Measurements from ENCODE around the gene CIC.

The CIC gene

GRCh38 chr19:42268704-42269477 lies at the start of gene CIC:
Gene CIC (plus strand): TSS chr19:42269252. CDS start chr19:42271784, 2,532 bp downstream.
- peak; percentile 100 for DNase-seq

DNA sequence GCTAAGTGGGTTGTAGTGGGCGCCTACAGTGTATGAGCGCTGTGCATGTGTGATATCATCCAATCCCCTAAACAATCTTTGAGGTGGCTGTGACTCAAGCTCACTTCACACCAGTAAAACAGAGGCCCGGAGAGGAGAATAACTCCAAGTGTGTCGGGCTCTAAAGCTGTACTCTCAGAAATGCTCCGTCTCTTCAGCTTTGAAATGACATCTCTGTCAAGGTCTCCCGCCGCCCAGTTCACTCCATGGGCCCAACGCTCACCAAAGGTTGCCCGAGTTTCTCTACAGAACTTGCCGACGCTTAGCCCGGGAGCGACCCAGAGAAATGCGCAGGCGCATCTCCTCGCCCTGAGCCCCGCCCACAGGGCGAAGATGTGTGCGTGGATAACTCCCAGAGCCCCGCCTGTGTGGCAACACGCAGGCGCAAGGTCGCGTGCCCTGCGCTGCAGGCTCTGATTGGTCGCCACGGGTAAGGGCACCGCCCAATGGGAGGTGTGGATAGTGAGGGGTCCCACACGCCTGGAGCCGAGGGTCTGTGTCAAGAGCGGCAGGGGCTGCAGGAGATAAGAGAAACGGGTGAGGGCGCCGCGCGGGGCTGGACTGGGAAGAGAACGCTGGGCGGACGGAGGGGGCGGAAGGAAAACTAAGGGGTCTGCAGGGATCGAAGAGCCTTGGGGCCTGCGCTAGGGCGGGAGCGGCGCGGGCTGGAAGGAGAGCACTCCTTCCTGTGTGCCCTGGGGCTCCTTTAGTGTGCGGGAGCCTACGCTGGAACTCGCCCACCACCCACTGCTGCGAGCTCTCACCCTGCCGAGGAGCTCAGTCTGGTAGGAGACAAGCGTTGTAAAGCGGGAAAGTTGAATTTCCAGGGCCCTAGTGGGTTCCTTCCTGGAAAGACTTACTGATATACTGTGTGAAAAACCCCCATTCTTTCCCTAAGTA lies 49.0 kb upstream of the CIC start, which contains the start of gene ZNF526:
Gene ZNF526, plus strand, starts transcription at position 501 of the 939 bp plus-strand sequence. CDS start 4,092 bp downstream, outside the sequence.
- DNase-seq: peak; percentile 98

- no peak for DNase-seq
Measured at GRCh38 chr19:42220751-42221097, 48.3 kb upstream of the CIC start.

DNA sequence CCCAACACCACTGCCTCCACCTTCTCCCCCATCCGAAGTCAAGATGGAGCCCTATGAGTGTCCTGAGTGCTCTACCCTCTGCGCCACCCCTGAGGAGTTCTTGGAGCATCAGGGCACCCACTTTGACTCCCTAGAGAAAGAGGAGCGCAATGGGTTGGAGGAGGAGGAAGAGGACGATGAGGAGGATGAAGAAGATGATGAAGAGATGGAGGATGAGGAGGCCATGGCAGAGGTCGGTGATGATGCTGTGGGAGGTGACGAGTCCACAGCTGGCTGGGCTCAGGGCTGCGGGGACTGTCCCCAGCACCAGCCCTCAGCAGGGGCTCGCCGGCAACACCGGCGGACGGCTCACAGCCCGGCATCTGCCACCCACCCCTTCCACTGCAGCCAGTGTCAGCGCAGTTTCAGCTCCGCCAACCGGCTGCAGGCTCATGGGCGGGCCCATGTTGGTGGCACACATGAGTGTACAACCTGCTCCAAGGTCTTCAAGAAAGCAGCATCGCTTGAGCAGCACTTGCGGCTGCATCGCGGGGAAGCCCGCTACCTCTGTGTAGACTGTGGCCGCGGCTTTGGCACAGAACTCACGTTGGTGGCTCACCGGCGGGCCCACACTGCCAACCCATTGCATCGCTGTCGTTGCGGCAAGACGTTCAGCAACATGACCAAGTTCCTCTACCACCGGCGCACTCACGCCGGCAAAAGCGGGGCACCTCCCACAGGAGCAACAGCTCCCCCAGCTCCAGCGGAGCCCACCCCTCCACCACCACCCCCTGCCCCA lies 43.9 kb upstream of the CIC start:
- no peak for DNase-seq

DNA sequence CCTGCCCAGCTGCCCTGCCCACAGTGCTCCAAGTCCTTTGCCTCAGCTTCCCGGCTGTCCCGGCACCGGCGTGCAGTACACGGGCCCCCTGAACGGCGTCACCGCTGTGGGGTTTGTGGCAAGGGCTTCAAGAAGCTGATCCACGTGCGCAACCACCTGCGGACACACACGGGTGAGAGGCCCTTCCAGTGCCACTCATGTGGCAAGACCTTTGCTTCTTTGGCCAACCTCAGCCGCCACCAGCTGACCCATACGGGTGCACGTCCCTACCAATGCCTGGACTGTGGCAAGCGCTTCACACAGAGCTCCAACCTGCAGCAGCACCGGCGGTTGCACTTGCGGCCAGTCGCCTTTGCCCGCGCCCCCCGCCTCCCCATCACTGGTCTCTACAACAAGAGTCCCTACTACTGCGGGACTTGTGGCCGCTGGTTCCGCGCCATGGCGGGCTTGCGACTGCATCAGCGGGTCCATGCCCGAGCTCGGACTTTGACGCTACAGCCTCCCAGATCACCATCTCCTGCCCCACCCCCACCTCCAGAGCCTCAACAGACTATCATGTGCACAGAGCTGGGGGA lies 43.2 kb upstream of the CIC start:
- DNase-seq: no peak

GRCh38 chr19:42226886-42227285 lies 42.2 kb upstream of the CIC start:
- DNase-seq: no peak

GRCh38 chr19:42228641-42229040 lies 40.4 kb upstream of the CIC start:
- no peak for DNase-seq

DNA sequence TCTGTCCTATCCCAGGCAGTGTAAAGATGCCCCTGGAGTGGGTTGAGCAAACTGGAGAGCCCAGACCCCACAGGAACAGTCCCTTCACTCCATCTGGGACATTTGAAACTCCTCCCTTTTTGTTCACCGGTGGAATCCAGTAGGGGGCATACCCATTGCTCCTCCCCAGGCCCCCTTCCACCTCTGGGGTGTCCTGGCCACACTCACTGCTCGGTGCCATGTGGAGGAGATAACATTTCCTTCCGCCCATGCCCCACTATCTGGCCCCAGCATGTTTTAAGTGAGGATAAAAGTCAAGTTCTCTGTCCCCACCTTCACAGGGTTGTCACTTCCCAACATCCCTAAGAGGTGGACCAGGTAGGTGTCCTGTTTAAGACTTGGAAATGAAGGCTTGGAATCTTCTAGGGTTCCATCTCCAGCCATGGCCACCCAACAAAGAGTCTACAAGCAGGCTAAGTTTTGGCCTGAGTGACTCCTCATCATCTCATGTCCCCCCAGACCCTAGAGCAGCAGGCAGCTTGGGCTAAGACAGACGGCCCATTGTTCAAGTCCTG lies 39.7 kb upstream of the CIC start:
- no peak for DNase-seq

GRCh38 chr19:42229855-42230351 lies 39.1 kb upstream of the CIC start:
- no peak for DNase-seq

DNA sequence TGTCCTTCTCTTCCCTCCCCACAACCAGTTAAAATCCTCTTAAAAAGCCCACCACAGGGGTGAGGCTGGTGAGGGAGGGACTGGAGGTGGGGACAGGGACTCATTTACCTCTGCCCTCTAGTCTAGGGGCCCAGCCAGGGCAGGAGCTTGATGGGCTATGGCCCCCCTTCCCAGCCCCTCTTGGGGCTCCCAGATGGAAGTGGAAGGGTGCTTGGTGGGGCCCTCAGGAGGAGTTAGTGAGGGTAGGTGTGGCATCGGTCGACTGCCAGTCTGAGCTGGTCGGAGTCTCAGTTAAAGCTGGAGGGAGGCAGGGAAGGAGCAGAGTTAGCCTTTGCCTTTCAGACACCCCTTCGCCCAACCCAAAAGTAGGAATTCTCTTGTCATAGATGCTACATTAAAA lies 38.5 kb upstream of the CIC start:
- no peak for DNase-seq

DNA sequence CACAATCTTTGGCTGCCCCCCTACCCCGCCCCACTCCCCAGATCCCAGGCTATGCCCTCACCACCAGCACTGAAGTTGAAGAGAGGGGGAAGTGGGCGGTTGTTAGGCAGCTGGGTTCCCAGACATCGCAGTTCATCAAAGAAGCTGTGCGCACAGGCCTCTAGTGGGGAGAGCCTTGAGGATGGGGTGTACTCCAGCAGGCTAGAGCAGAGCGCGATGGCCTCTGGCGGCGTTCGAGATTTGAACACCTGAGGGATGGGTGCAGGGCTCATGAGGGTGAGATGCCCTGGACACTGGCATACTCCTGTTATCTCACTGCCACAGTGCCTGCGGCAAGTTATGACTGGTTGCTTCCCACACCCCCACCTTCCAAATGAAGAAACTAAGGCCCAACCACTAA lies 36.6 kb upstream of the CIC start:
- DNase-seq: no peak

DNA sequence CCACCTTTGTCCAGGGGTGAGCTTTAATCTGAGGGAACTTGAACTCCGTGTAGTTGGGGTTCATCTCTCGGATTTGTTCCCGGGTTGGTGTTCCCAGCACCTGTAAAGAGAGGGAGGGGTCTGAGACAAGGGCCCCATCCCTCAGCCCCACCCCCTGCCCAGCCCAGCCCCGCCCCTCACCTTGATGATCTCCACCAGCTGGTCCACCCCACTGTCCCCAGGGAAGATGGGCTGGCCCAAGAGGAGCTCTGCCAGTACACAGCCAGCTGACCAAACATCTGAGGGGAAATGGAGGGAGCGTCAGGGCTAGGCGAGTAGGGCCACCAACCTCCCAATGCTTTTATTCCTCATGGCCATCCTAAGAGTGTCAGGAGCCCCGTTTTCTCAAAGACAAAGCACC lies 35.9 kb upstream of the CIC start:
- no peak for DNase-seq

DNA sequence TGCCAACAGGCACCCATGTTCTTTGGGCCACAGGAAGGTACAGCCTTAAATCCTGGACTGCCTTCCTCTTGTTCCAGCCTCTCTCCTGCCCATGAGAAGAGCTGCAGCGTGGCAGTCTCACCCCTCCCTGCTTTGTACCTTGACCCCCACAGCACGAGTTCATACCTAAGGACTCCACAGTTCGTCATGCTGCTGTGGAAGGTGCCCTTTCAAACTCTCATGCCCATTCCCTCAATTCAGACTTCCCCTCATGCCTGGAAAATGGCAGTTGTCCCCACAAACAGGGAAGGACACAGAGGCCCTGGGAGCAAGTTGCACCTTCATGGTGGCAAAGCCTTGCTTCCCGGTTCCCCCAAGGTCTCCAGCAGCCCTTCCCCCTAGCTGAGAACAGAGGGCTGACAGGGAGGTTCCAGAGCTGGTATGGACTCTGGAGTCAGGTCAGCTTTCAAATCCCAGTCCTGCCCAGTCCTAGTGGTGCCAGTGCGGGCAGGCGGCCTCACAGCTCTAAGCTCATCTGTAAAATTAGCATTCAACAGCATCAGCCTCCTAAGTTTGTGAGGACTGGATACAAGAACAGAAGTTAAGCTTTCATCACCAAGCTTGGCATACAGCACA lies 35.3 kb upstream of the CIC start:
- no peak for DNase-seq

DNA sequence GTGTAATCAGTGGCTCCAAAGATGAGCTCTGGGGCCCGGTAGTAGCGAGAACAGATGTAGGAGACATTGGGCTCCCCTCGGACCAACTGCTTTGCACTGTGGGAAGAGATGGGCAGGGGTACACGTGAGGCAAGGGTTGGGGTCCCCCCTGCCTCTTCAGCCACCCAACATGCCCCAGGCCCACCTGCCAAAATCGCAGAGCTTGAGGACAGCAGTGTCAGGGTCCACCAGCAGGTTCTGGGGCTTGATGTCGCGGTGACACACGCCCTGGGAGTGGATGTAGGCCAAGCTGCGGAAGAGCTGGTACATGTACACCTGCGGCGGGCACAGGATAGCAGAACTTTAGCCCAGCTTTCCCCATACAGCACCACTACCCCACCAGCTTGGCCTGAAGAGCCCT lies 34.7 kb upstream of the CIC start:
- no peak for DNase-seq

GRCh38 chr19:42235181-42235580 lies 33.9 kb upstream of the CIC start:
- DNase-seq: no peak

DNA sequence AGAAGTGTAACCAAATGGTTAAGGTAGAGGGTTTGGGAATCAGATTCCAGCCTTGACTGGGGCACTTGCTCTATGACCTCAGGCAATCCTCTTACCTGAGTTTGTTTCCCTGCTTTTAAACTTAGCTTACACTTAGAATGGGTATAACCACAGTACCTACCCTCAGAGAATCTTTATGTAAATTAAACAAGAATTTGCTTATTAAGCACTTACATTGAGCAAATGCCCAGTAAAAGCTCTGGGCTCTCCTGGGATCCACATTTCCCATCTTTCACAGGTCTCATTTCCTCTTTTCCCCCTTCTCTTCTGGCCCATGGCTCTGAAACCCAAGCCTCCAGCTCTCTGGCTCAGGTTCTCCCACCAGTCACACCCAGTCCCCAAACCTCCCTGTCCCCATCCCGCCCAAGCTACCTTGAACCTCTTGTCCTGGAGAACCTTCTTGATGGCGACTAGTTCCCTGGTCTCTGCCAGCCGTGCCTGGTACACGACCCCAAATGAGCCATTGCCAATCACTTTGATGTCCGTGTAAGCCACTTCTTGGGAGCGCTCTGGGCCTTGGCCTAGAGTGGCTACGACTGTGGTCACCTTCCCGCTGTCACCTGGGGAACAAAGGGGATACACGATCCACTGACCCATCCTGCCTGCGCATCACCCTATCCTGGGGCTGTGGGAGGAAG lies 29.4 kb upstream of the CIC start:
- DNase-seq: no peak

GRCh38 chr19:42241279-42241678 lies 27.8 kb upstream of the CIC start:
- no peak for DNase-seq

DNA sequence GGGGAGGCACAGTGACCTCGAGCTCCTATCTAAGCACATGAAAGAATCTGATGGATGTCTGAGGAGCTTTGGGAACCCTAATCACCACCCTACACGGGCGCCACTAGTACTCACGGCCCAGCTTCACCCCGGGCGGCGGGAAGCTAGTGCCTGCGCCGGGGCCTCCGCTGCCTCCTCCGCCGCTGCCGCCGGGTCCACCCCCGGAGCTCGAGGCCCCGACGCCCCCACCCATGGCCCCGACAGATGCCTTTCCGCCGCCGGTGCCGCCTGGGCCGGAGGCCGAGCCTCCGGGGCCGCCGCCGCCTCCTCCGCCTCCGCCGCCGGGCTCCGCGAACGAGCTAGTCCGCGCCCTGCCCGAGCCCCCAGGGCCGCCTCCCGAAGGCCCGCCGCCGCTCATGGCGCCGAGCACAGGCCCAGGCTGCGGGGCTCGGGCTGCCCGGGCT lies 27.0 kb upstream of the CIC start:
- no peak for DNase-seq

DNA sequence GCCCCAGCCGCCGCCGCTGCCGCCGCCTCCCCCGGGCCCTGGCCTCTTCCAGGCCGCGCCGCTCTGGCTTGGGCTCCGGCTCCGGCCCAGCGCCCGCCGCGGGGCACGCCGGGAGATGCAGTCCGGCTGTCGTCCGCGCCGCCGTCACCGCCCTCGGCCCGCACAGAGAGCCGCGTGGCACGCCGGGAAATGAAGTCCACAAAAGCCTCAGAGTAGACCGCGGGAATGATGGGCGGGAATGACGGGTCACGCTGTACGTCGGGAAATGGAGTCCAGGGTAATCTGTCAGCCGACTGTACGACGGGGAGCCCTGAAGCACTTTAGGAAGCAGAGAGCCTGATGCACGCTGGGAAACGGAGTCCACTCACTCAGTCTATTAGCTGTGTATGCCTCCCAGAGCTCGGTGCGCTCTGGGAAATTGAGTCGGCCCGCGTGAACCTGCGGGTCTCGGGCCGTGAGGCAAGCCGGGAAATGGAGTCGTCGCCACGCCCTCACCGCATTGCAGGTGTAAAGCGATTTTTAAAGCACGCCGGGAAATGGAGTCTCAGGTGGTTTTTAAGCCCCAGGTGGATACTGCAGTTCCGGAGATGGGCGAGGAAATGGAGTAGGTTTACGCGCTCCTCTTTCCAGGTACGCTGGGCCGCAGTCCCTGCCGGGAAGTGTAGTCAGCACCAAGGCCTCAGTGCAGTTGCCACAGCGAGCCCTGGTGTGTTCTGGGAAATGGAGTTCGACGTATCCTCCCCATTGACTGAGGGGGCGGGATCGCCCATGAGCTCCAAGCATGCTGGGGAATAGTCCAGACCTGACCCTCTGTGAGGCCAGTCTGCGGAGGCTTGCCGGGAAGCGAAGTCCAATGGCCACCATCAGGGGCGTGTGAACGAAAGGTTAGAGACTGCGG lies 26.3 kb upstream of the CIC start, which contains the start of gene GSK3A:
Gene GSK3A, minus strand, starts transcription at position 91 of the 898 bp plus-strand sequence. CDS start 137 bp downstream, outside the sequence.
- peak; percentile 97 to 98 for DNase-seq

Measured in CD4-positive, alpha-beta T cell treated with Interleukin-1 beta for 1 hour (primary cell).